Mucosa of rectum (tissue), 2 donors: ENCODE data around the gene LSM14A.

Experiments used
- H3K27ac ChIP-seq, 2 donors: one replicate each; pipeline ENCODE4 v1.7.0; 2013; ENCODE audit warnings: inconsistent platforms in 2 of 2, low read depth in 2 of 2, low read length in 2 of 2
- H3K27me3 ChIP-seq, 2 donors: one replicate each; pipeline ENCODE4 v1.7.0; 2013; ENCODE audit warnings: low read length in 2 of 2; ENCODE audit not compliant: control insufficient read depth in 2 of 2, insufficient read depth in 2 of 2
- H3K36me3 ChIP-seq, 2 donors: one replicate each; pipeline ENCODE4 v1.7.0; 2013; ENCODE audit warnings: low read length in 2 of 2; ENCODE audit not compliant: control insufficient read depth in 2 of 2, insufficient read depth in 2 of 2
- H3K4me1 ChIP-seq, 2 donors: one replicate each; pipeline ENCODE4 v1.7.0; 2013; ENCODE audit warnings: low read length in 2 of 2, mild to moderate bottlenecking in 1 of 2; ENCODE audit not compliant: control insufficient read depth in 2 of 2, insufficient read depth in 2 of 2
- H3K4me3 ChIP-seq, 2 donors: one replicate each; pipeline ENCODE4 v1.7.0; 2013; ENCODE audit warnings: low read length in 2 of 2
- H3K9ac ChIP-seq, 2 donors: one replicate each; pipeline ENCODE4 v1.7.0; 2013; ENCODE audit warnings: low read length in 2 of 2, low read depth in 1 of 2, mild to moderate bottlenecking in 1 of 2
- H3K9me3 ChIP-seq, 2 donors: one replicate each; pipeline ENCODE4 v1.7.0; 2013; ENCODE audit warnings: low read length in 2 of 2; ENCODE audit not compliant: control insufficient read depth in 2 of 2
- donor health status: healthy.
- donor health status: Normal muscosa, but diverticular disease.

LSM14A gene

GRCh38 chr19:34224996-34225658 lies 52.8 kb downstream of the LSM14A start:
- H3K27ac ChIP-seq, result no peak overlapping the region
- H3K4me3 ChIP-seq, result no peak overlapping the region
- H3K36me3 ChIP-seq, result peaks cover 71 to 85% of the 10 kb centered on the region in 2 donors
- H3K9ac ChIP-seq, result no peak overlapping the region
- H3K4me1 ChIP-seq, result no peaks in the 10 kb centered on the region
- no peaks in the 10 kb centered on the region for H3K27me3 ChIP-seq
- H3K9me3 ChIP-seq, result no peaks in the 10 kb centered on the region

- Histone ChIP-seq H3K4me1 (no peaks in the 10 kb centered on the region), H3K4me3 (no peak overlapping the region), H3K27me3 (no peaks in the 10 kb centered on the region), H3K9ac (no peak overlapping the region), H3K9me3 (no peaks in the 10 kb centered on the region), H3K27ac (no peak overlapping the region), H3K36me3 (peaks cover 68 to 88% of the 10 kb centered on the region in 2 donors)
These were observed 53.3 kb downstream of the LSM14A start for GRCh38 chr19:34225659-34226015.

- no peaks in the 10 kb centered on the region for H3K9me3 ChIP-seq
- peaks cover 69 to 88% of the 10 kb centered on the region in 2 donors for H3K36me3 ChIP-seq
- H3K4me1 ChIP-seq, result no peaks in the 10 kb centered on the region
- H3K9ac ChIP-seq, result no peak overlapping the region
- no peak overlapping the region for H3K4me3 ChIP-seq
- no peak overlapping the region for H3K27ac ChIP-seq
- no peaks in the 10 kb centered on the region for H3K27me3 ChIP-seq
These were observed 53.7 kb downstream of the LSM14A start for GRCh38 chr19:34226036-34226435.

GRCh38 chr19:34228347-34228746 lies 56.0 kb downstream of the LSM14A start:
- no peaks in the 10 kb centered on the region for H3K9me3 ChIP-seq
- H3K36me3 ChIP-seq, result peaks cover 47 to 67% of the 10 kb centered on the region in 2 donors
- no peak overlapping the region for H3K9ac ChIP-seq
- H3K27me3 ChIP-seq, result no peaks in the 10 kb centered on the region
- H3K4me1 ChIP-seq, result peaks cover 0 to 3% of the 10 kb centered on the region in 2 donors
- no peak overlapping the region for H3K27ac ChIP-seq
- no peak overlapping the region for H3K4me3 ChIP-seq

GRCh38 chr19:34228762-34229161 lies 56.5 kb downstream of the LSM14A start:
- Histone ChIP-seq H3K27ac (no peak overlapping the region), H3K4me1 (peaks cover 0 to 3% of the 10 kb centered on the region in 2 donors), H3K36me3 (peaks cover 43 to 62% of the 10 kb centered on the region in 2 donors), H3K4me3 (no peak overlapping the region), H3K9me3 (no peaks in the 10 kb centered on the region), H3K9ac (no peak overlapping the region), H3K27me3 (no peaks in the 10 kb centered on the region)

GRCh38 chr19:34229721-34230120 lies 57.4 kb downstream of the LSM14A start:
- Histone ChIP-seq H3K4me3 (no peak overlapping the region), H3K4me1 (peaks cover 0 to 3% of the 10 kb centered on the region in 2 donors), H3K27me3 (no peaks in the 10 kb centered on the region), H3K9ac (no peak overlapping the region), H3K36me3 (peaks cover 35 to 55% of the 10 kb centered on the region in 2 donors), H3K9me3 (no peaks in the 10 kb centered on the region), H3K27ac (no peak overlapping the region)

GRCh38 chr19:34230820-34231219 lies 58.5 kb downstream of the LSM14A start:
- Histone ChIP-seq H3K36me3 (peaks cover 26 to 44% of the 10 kb centered on the region in 2 donors), H3K9me3 (no peaks in the 10 kb centered on the region), H3K27me3 (no peaks in the 10 kb centered on the region), H3K9ac (no peak overlapping the region), H3K27ac (no peak overlapping the region), H3K4me1 (peaks cover under 1 to 3% of the 10 kb centered on the region in 2 donors), H3K4me3 (no peak overlapping the region)

GRCh38 chr19:34231439-34231838 lies 59.1 kb downstream of the LSM14A start:
- Histone ChIP-seq H3K36me3 (peaks cover 26 to 40% of the 10 kb centered on the region in 2 donors), H3K9me3 (no peaks in the 10 kb centered on the region), H3K27me3 (no peaks in the 10 kb centered on the region), H3K4me3 (no peak overlapping the region), H3K9ac (no peak overlapping the region), H3K27ac (no peak overlapping the region), H3K4me1 (peaks cover 7 to 8% of the 10 kb centered on the region in 2 donors)

- H3K27me3 ChIP-seq, result no peaks in the 10 kb centered on the region
- peaks cover 20 to 30% of the 10 kb centered on the region in 2 donors for H3K36me3 ChIP-seq
- H3K4me1 ChIP-seq, result peaks cover 10 to 11% of the 10 kb centered on the region in 2 donors
- H3K27ac ChIP-seq, result no peak overlapping the region
- no peak overlapping the region for H3K4me3 ChIP-seq
- H3K9me3 ChIP-seq, result no peaks in the 10 kb centered on the region
- no peak overlapping the region for H3K9ac ChIP-seq
These were observed 60.5 kb downstream of the LSM14A start for GRCh38 chr19:34232566-34233481.

GRCh38 chr19:34235425-34235940 lies 63.2 kb downstream of the LSM14A start:
- H3K9me3 ChIP-seq, result no peaks in the 10 kb centered on the region

More at GRCh38 chr19:34235425-34235940, 63.2 kb downstream of the LSM14A start:
- Histone ChIP-seq H3K36me3 (peaks cover 5% of the 10 kb centered on the region in 2 donors), H3K27ac (no peak overlapping the region), H3K9ac (no peak overlapping the region), H3K4me1 (peaks cover 10 to 11% of the 10 kb centered on the region in 2 donors), H3K4me3 (no peak overlapping the region), H3K27me3 (no peaks in the 10 kb centered on the region)
